BLaER1 treated with 17β-estradiol and CSF1 and Interleukin-3, amounts not matched to agents 10 nM and 100 nM (cell line): ENCODE results near the gene OPCML.

Experiments used
- H3K27ac ChIP-seq, 11 experiments: shearing (Covaris generic); formaldehyde crosslinking; 2 replicates each; pipeline ENCODE4 v1.8.1; 2022
- H3K27me3 ChIP-seq, 11 experiments: shearing (Covaris generic); formaldehyde crosslinking; 2 replicates each; pipeline ENCODE4 v1.8.1; 2022
- H3K36me3 ChIP-seq, 11 experiments: shearing (Covaris generic); formaldehyde crosslinking; 2 replicates each; pipeline ENCODE4 v1.8.1; 2022
- H3K4me1 ChIP-seq, 10 experiments: shearing (Covaris generic); formaldehyde crosslinking; 2 replicates each; pipeline ENCODE4 v1.8.1; 2022
- H3K4me2 ChIP-seq, 11 experiments: shearing (Covaris generic); formaldehyde crosslinking; 2 replicates each; pipeline ENCODE4 v1.8.1; 2022
- H3K4me3 ChIP-seq, 10 experiments: shearing (Covaris generic); formaldehyde crosslinking; 2 replicates each; pipeline ENCODE4 v1.8.1; 2022
- H3K9ac ChIP-seq, 11 experiments: shearing (Covaris generic); formaldehyde crosslinking; 2 replicates each; pipeline ENCODE4 v1.8.1; 2022
- H3K9me3 ChIP-seq, 11 experiments: shearing (Covaris generic); formaldehyde crosslinking; replicated peaks in 1 of 11; 2 replicates each; pipeline ENCODE4 v1.8.1; 2022
- H4K20me1 ChIP-seq, 11 experiments: shearing (Covaris generic); formaldehyde crosslinking; 2 replicates each; pipeline ENCODE4 v1.8.1; 2022
- Cebpa-rat ChIP-seq, 11 experiments: shearing (Covaris generic); IDR thresholded peaks; 2 replicates each; pipeline ENCODE4 v1.8.1; 2022

Gene OPCML

GRCh38 chr11:133479209-133479608, 53.1 kb downstream of the OPCML start:
- Histone ChIP-seq H3K36me3 (no peaks in the 10 kb centered on the region), H3K9ac (no peak overlapping the region), H3K27me3 (no peaks in the 10 kb centered on the region), H3K4me1 (no peaks in the 10 kb centered on the region), H4K20me1 (no peaks in the 10 kb centered on the region), H3K4me3 (no peak overlapping the region), H3K9me3 (no peaks in the 10 kb centered on the region), H3K27ac (no peak overlapping the region), H3K4me2 (no peak overlapping the region)
- no peak for TF ChIP-seq Cebpa-rat (IDR thresholded peaks at IDR 0.05)

GRCh38 chr11:133477251-133477625, 55.1 kb downstream of the OPCML start:
- H4K20me1 ChIP-seq, result no peaks in the 10 kb centered on the region
- no peak for TF ChIP-seq Cebpa-rat (IDR thresholded peaks at IDR 0.05)
- H3K9me3 ChIP-seq, result no peaks in the 10 kb centered on the region
- no peak overlapping the region for H3K9ac ChIP-seq
- H3K36me3 ChIP-seq, result no peaks in the 10 kb centered on the region
- no peak overlapping the region for H3K4me3 ChIP-seq
- H3K4me2 ChIP-seq, result no peak overlapping the region
- H3K27ac ChIP-seq, result no peak overlapping the region
- H3K27me3 ChIP-seq, result no peaks in the 10 kb centered on the region
- H3K4me1 ChIP-seq, result no peaks in the 10 kb centered on the region

GRCh38 chr11:133476570-133477250, 55.6 kb downstream of the OPCML start:
- Histone ChIP-seq H4K20me1 (no peaks in the 10 kb centered on the region), H3K27me3 (no peaks in the 10 kb centered on the region), H3K36me3 (no peaks in the 10 kb centered on the region), H3K9ac (no peak overlapping the region), H3K4me3 (no peak overlapping the region), H3K4me1 (no peaks in the 10 kb centered on the region), H3K4me2 (no peak overlapping the region), H3K27ac (no peak overlapping the region), H3K9me3 (no peaks in the 10 kb centered on the region)
- no peak for TF ChIP-seq Cebpa-rat (IDR thresholded peaks at IDR 0.05)

GRCh38 chr11:133474461-133474860, 57.8 kb downstream of the OPCML start:
- no peak overlapping the region for H3K4me2 ChIP-seq
- no peaks in the 10 kb centered on the region for H3K9me3 ChIP-seq
- no peak overlapping the region for H3K4me3 ChIP-seq
- no peak overlapping the region for H3K9ac ChIP-seq
- H4K20me1 ChIP-seq, result no peaks in the 10 kb centered on the region
- no peak overlapping the region for H3K27ac ChIP-seq
- TF ChIP-seq Cebpa-rat (IDR thresholded peaks at IDR 0.05), result no peak
- no peaks in the 10 kb centered on the region for H3K36me3 ChIP-seq
- H3K4me1 ChIP-seq, result no peaks in the 10 kb centered on the region
- H3K27me3 ChIP-seq, result no peaks in the 10 kb centered on the region

- Histone ChIP-seq H3K9me3 (no peaks in the 10 kb centered on the region), H4K20me1 (no peaks in the 10 kb centered on the region), H3K36me3 (no peaks in the 10 kb centered on the region), H3K4me1 (no peaks in the 10 kb centered on the region), H3K27me3 (no peaks in the 10 kb centered on the region), H3K9ac (no peak overlapping the region), H3K4me2 (no peak overlapping the region), H3K4me3 (no peak overlapping the region), H3K27ac (no peak overlapping the region)
- TF ChIP-seq Cebpa-rat (IDR thresholded peaks at IDR 0.05), result no peak
Observed at GRCh38 chr11:133467686-133468085, 64.6 kb downstream of the OPCML start.

- Histone ChIP-seq H3K27ac (no peak overlapping the region), H3K4me1 (no peaks in the 10 kb centered on the region), H3K27me3 (no peaks in the 10 kb centered on the region), H3K9me3 (peaks cover 0 to 7% (median 0%) of the 10 kb centered on the region in 11 experiments; a peak in 3 of 22 replicates), H4K20me1 (no peaks in the 10 kb centered on the region), H3K9ac (no peak overlapping the region), H3K4me3 (no peak overlapping the region), H3K36me3 (no peaks in the 10 kb centered on the region), H3K4me2 (no peak overlapping the region)
- no peak for TF ChIP-seq Cebpa-rat (IDR thresholded peaks at IDR 0.05)
Observed at GRCh38 chr11:133443206-133443747, 89.0 kb downstream of the OPCML start.

GRCh38 chr11:133441964-133442660, 90.2 kb downstream of the OPCML start:
- H3K4me1 ChIP-seq, result no peaks in the 10 kb centered on the region
- H3K27me3 ChIP-seq, result no peaks in the 10 kb centered on the region
- H3K4me2 ChIP-seq, result no peak overlapping the region
- H3K36me3 ChIP-seq, result no peaks in the 10 kb centered on the region
- no peak overlapping the region for H3K9ac ChIP-seq
- no peaks in the 10 kb centered on the region for H4K20me1 ChIP-seq
- no peak overlapping the region for H3K4me3 ChIP-seq
- no peak overlapping the region for H3K27ac ChIP-seq
- no peak for TF ChIP-seq Cebpa-rat (IDR thresholded peaks at IDR 0.05)
- no peaks in the 10 kb centered on the region for H3K9me3 ChIP-seq

GRCh38 chr11:133425992-133426391, 106.3 kb downstream of the OPCML start:
- Histone ChIP-seq H3K9ac (no peak overlapping the region), H3K4me3 (no peak overlapping the region), H3K27me3 (no peaks in the 10 kb centered on the region), H3K9me3 (peaks cover 0 to 4% (median 0%) of the 10 kb centered on the region in 11 experiments; a peak in 1 of 22 replicates), H3K4me2 (no peak overlapping the region), H3K4me1 (peaks cover 0 to 8% (median 3%) of the 10 kb centered on the region in 10 experiments; a peak in 12 of 20 replicates), H3K36me3 (no peaks in the 10 kb centered on the region), H3K27ac (no peak overlapping the region), H4K20me1 (no peaks in the 10 kb centered on the region)
- no peak for TF ChIP-seq Cebpa-rat (IDR thresholded peaks at IDR 0.05)

- H3K27ac ChIP-seq, result no peak overlapping the region
- no peaks in the 10 kb centered on the region for H3K27me3 ChIP-seq
- H3K36me3 ChIP-seq, result no peaks in the 10 kb centered on the region
- H3K9me3 ChIP-seq, result peaks cover 0 to 4% (median 0%) of the 10 kb centered on the region in 11 experiments; a peak in 1 of 22 replicates
- no peak overlapping the region for H3K9ac ChIP-seq
- no peak overlapping the region for H3K4me3 ChIP-seq
- TF ChIP-seq Cebpa-rat (IDR thresholded peaks at IDR 0.05), result no peak
- H4K20me1 ChIP-seq, result no peaks in the 10 kb centered on the region
- peaks cover 0 to 13% (median 7%) of the 10 kb centered on the region in 10 experiments; a peak in 12 of 20 replicates for H3K4me1 ChIP-seq
- H3K4me2 ChIP-seq, result no peak overlapping the region
Observed at GRCh38 chr11:133425245-133425644, 107.1 kb downstream of the OPCML start.
